ENCODE measurements around the gene KCNC1.

Gene KCNC1

GRCh38 chr11:17798253-17798652, 63.7 kb downstream of the KCNC1 start:
- no peak for DNase-seq

GRCh38 chr11:17798716-17799115, 64.1 kb downstream of the KCNC1 start:
- no peak for DNase-seq

- DNase-seq, result no peak
Observed at GRCh38 chr11:17799147-17799546, 64.6 kb downstream of the KCNC1 start.

GRCh38 chr11:17801166-17801565, 66.6 kb downstream of the KCNC1 start:
- DNase-seq, result no peak

GRCh38 chr11:17802491-17802890, 67.9 kb downstream of the KCNC1 start:
- no peak for DNase-seq

- DNase-seq, result peak; percentile 11
Observed at GRCh38 chr11:17803754-17804334, 69.3 kb downstream of the KCNC1 start.

- DNase-seq, result no peak
Observed at GRCh38 chr11:17805043-17805442, 70.5 kb downstream of the KCNC1 start.

- no peak for DNase-seq
Observed at GRCh38 chr11:17805873-17806272, 71.3 kb downstream of the KCNC1 start.

GRCh38 chr11:17807034-17807433, 72.5 kb downstream of the KCNC1 start:
- no peak for DNase-seq

- DNase-seq, result no peak
Observed at GRCh38 chr11:17810041-17810440, 75.5 kb downstream of the KCNC1 start.

- no peak for DNase-seq
Observed at GRCh38 chr11:17810746-17811145, 76.2 kb downstream of the KCNC1 start.

- no peak for DNase-seq
Observed at GRCh38 chr11:17811352-17811751, 76.8 kb downstream of the KCNC1 start.

- peak; percentile 63 for DNase-seq
Observed at GRCh38 chr11:17812091-17812864, 77.7 kb downstream of the KCNC1 start.

GRCh38 chr11:17812865-17813187, 78.2 kb downstream of the KCNC1 start:
- DNase-seq, result no peak

- DNase-seq, result no peak
Observed at GRCh38 chr11:17813391-17814059, 78.9 kb downstream of the KCNC1 start.

- DNase-seq, result no peak
Observed at GRCh38 chr11:17814546-17814945, 80.0 kb downstream of the KCNC1 start.

- DNase-seq, result no peak
Observed at GRCh38 chr11:17816232-17816931, 81.8 kb downstream of the KCNC1 start.

- DNase-seq, result no peak
Observed at GRCh38 chr11:17821648-17822400, 87.2 kb downstream of the KCNC1 start.

- no peak for DNase-seq
Observed at GRCh38 chr11:17822401-17822781, 87.8 kb downstream of the KCNC1 start.

- DNase-seq, result peak; percentile 41
Observed at GRCh38 chr11:17827006-17827405, 92.4 kb downstream of the KCNC1 start.

- no peak for DNase-seq
Observed at GRCh38 chr11:17828311-17828751, 93.8 kb downstream of the KCNC1 start.

- DNase-seq, result no peak
Observed at GRCh38 chr11:17831228-17831627, 96.6 kb downstream of the KCNC1 start.

- DNase-seq, result no peak
Observed at GRCh38 chr11:17831883-17832282, 97.3 kb downstream of the KCNC1 start.

All from NCI-H510A treated with DMSO at 0.1 percent for 48 hours (cell line).